B cell (primary cell): ENCODE data around the gene AGRP. TPM values are rescaled to one million over a fixed set of nuclear protein-coding genes. Genes with fewer than 3 reads are reported as not detected.

Source experiments
- ATAC-seq: fragments of 200-7000 bp; cut with Tn5 transposase; one replicate; pipeline ENCODE4 v1.10.0; 2021; ENCODE audit warnings: low read depth, mild to moderate bottlenecking, moderate number of reproducible peaks, moderate library complexity
- CTCF ChIA-PET: fragments of 350-600 bp; sonication (Branson Sonifier 250); formaldehyde crosslinking; loops from one replicate; lab custom pipeline; 2021; ENCODE audit warnings: antibody characterized with exemption, inconsistent platforms; lab: Charles Lee
- POLR2A ChIA-PET: fragments of 350-600 bp; sonication (Branson Sonifier 250); formaldehyde crosslinking; loops from one replicate; lab custom pipeline; 2021; ENCODE audit warnings: antibody characterized with exemption; lab: Charles Lee
- DNase-seq: peaks from one replicate; pipeline ENCODE4 v3.0.0; 2013
- H2AFZ ChIP-seq: 2 replicates; pipeline ENCODE4 v1.6.1; 2012; ENCODE audit warnings: mild to moderate bottlenecking, low read depth, low read length; ENCODE audit not compliant: insufficient read depth, poor library complexity, severe bottlenecking
- H3K27ac ChIP-seq, 2 donors: 1 replicate in 1 of 2; 2 replicates in 1 of 2; pipeline ENCODE4 v1.5.1; 2012 to 2013; ENCODE audit warnings: low read length in 2 of 2, mild to moderate bottlenecking in 2 of 2, moderate library complexity in 1 of 2
- H3K27me3 ChIP-seq, 4 experiments: fragments of 200-600 bp in 1 of 4; sonication (generic) in 1 of 4; replicated peaks in 1 of 4; 1 replicate in 2 of 4; 2 replicates in 2 of 4; pipeline versions ENCODE4 v1.6.1 to v1.7.0; 2013 to 2016; ENCODE audit warnings: low read length in 3 of 4, mild to moderate bottlenecking in 2 of 4, mixed read lengths in 1 of 4, moderate library complexity in 1 of 4; ENCODE audit not compliant: insufficient read depth in 4 of 4, control insufficient read depth in 3 of 4; ENCODE audit errors: control extremely low read depth in 1 of 4
- H3K36me3 ChIP-seq, 2 experiments: replicated peaks in 1 of 2; 1 replicate in 1 of 2; 2 replicates in 1 of 2; pipeline versions ENCODE4 v1.6.1 to v1.7.1; 2013; ENCODE audit warnings: low read length in 1 of 2; ENCODE audit not compliant: insufficient read depth in 2 of 2, control insufficient read depth in 1 of 2; ENCODE audit errors: control extremely low read depth in 1 of 2, extremely low read depth in 1 of 2
- H3K4me1 ChIP-seq, 2 donors: fragments of 200-600 bp in 1 of 2; sonication (generic) in 1 of 2; 1 replicate in 1 of 2; 2 replicates in 1 of 2; pipeline versions ENCODE4 v1.5.1 to v1.6.1; 2013 to 2017; ENCODE audit warnings: low read length in 2 of 2; ENCODE audit not compliant: control insufficient read depth in 2 of 2, insufficient read depth in 2 of 2
- H3K4me2 ChIP-seq: replicated peaks from 2 replicates; pipeline ENCODE3; 2012; ENCODE audit warnings: mild to moderate bottlenecking, low read depth, low read length; ENCODE audit not compliant: poor library complexity, severe bottlenecking
- H3K4me3 ChIP-seq, 5 experiments: fragments of 200-600 bp in 1 of 5; sonication (generic) in 1 of 5; 1 replicate in 3 of 5; 2 replicates in 2 of 5; pipeline versions ENCODE4 v1.5.1 to v1.7.0; 2011 to 2016; ENCODE audit warnings: low read length in 4 of 5, mild to moderate bottlenecking in 4 of 5, low read depth in 2 of 5, control low read depth in 1 of 5, moderate library complexity in 1 of 5; ENCODE audit not compliant: insufficient read depth in 1 of 5; ENCODE audit errors: control extremely low read depth in 1 of 5, extremely low read depth in 1 of 5
- H3K79me2 ChIP-seq: fragments of 200-600 bp; sonication (generic); one replicate; pipeline ENCODE4 v1.6.0; 2016; ENCODE audit warnings: low read length; ENCODE audit not compliant: control insufficient read depth, insufficient read depth
- H3K9ac ChIP-seq: fragments of 200-600 bp; sonication (generic); 2 replicates; pipeline ENCODE4 v1.6.1; 2017; ENCODE audit warnings: mild to moderate bottlenecking, low read length, moderate library complexity
- H3K9me3 ChIP-seq, 3 donors: one replicate each; pipeline versions ENCODE4 v1.6.1 to v1.7.1; 2013; ENCODE audit warnings: low read length in 2 of 3; ENCODE audit not compliant: control insufficient read depth in 2 of 3, insufficient read depth in 1 of 3; ENCODE audit errors: control extremely low read depth in 1 of 3
- H4K20me1 ChIP-seq: 2 replicates; pipeline ENCODE4 v1.6.0; 2012; ENCODE audit warnings: mild to moderate bottlenecking, low read length; ENCODE audit not compliant: insufficient read depth, control insufficient read depth, poor library complexity, severe bottlenecking
- H3K27ac Mint-ChIP-seq: one replicate; pipeline ENCODE4 v1.8.0; 2021; ENCODE audit warnings: mixed read lengths
- H3K27me3 Mint-ChIP-seq: one replicate; pipeline ENCODE4 v1.8.0; 2021; ENCODE audit warnings: mixed read lengths
- H3K4me1 Mint-ChIP-seq: one replicate; pipeline ENCODE4 v1.8.0; 2021; ENCODE audit warnings: mixed read lengths
- H3K4me3 Mint-ChIP-seq: one replicate; pipeline ENCODE4 v1.8.0; 2021; ENCODE audit warnings: mixed read lengths
- H3K9me3 Mint-ChIP-seq: one replicate; pipeline ENCODE4 v1.8.0; 2022; ENCODE audit warnings: mixed read lengths; ENCODE audit not compliant: insufficient read depth
- EZH2 ChIP-seq: IDR thresholded peaks from 2 replicates; pipeline ENCODE4 v1.6.1; 2012; ENCODE audit warnings: borderline replicate concordance, low read depth, mild to moderate bottlenecking, moderate library complexity, low read length; ENCODE audit not compliant: insufficient read depth, poor library complexity, severe bottlenecking
- WGBS: methylation state at CpG from one replicate; pipeline ENCODE4 v1.1.5; 2013; ENCODE audit warnings: missing lambda C conversion rate; ENCODE audit not compliant: insufficient coverage; 5-methylcytosine and 5-hydroxymethylcytosine counted together
- intact Hi-C: fragments of 100-400 bp; cut with micrococcal nuclease; formaldehyde crosslinking; loops from one replicate; pipeline ENCODE4 v1.10.0; 2022
- polyA plus RNA-seq: library from polyadenylated mRNA; depleted of rRNA; stranded (reverse); fragments of >200 nt; gene quantifications from 2 replicates; pipeline ENCODE4 v1.2.3, GENCODE V29; 2012
- total RNA-seq, 2 donors: library from RNA; stranded (reverse); fragments of 120-200 nt in 1 of 2; gene quantifications; 1 replicate in 1 of 2; 2 replicates in 1 of 2; pipeline versions ENCODE4 v1.2.3 to v1.2.4, GENCODE V29; 2013 to 2022
- TF ChIP-seq, protein P1 (sequence below): fragments of 200-600 bp; IDR thresholded peaks from one replicate; pipeline ENCODE4 v1.8.0; 2022; ENCODE audit warnings: antibody characterized with exemption, mild to moderate bottlenecking

AGRP gene
- total and polyA plus RNA-seq, 2 donors (not counting 1 experiment from before 2014, with no cell fraction given) = not detected

DNA sequence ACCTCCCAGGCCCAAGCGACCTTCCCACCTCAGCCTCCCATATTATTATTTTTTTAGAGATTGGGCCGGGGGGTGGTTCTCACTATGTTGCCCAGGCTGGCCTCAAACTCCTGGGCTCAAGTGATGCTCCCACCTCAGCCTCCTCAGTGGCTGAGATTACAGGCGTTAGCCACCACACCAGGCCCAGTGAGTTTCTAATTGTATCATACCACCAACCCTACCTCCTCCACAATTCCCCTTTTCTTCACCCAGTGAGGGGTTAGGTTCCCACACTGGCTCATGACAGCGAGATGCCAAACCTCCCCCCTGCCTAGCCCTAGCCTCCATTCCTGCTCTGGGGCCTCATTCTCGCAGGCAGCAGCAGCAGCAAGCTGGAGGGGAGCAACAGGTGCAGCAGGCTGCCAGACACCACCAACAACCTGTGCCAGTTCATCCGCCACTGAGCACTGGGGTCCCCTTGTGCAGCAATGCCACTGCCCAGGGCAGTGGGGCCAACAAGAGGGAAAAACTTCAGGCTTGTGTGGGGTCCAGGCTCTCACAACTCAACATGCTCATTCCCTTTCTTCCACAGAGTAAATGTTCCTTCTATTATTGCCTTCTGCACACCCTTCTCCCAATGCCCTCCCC, 11.5 kb downstream of the AGRP start:
- POLR2A ChIA-PET = no interaction called here

DNA sequence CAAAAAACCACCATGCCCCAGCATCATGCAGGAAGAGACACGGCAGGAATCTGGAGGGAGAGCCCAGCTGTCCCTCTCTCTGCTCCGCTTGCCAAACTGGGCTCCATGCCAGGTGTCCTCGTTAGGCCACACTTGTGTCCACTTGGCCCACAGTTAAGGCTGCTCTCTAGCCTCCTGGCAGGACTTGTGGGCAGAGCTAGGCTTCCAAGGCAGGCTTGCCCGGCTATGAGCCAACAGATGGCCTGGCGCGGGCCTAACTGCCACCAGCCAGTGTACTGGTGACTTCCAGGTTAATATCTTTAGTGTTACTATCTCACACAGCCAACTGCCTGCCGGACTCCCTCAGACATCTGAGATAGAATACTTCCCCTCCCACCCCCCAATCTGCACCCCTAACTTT, 13.0 kb downstream of the AGRP start:
- H3K9me3 Mint-ChIP-seq = no peaks in the 10 kb centered on the region
- WGBS = 95% methylated on average over 7 of the region's 7 CpGs
- no peak overlapping the region for H3K27ac Mint-ChIP-seq
- Histone ChIP-seq H3K27me3 (no peaks in the 10 kb centered on the region), H3K4me2 (no peak overlapping the region), H4K20me1 (peaks cover 91% of the 10 kb centered on the region), H3K9me3 (no peaks in the 10 kb centered on the region), H3K9ac (no peak overlapping the region), H3K27ac (no peak overlapping the region), H3K79me2 (peaks cover 96% of the 10 kb centered on the region), H3K36me3 (peaks cover 0 to 26% of the 10 kb centered on the region in 2 experiments), H3K4me1 (peaks cover 15 to 30% of the 10 kb centered on the region in 2 donors), H3K4me3 (no peak overlapping the region), H2AFZ (no peak overlapping the region)
- H3K4me3 Mint-ChIP-seq = no peak overlapping the region
- peaks cover 57% of the 10 kb centered on the region for H3K4me1 Mint-ChIP-seq
- DNase-seq (no peak), ATAC-seq (no peak)
- no peak for TF ChIP-seq EZH2
- TF ChIP-seq, protein P1, sequence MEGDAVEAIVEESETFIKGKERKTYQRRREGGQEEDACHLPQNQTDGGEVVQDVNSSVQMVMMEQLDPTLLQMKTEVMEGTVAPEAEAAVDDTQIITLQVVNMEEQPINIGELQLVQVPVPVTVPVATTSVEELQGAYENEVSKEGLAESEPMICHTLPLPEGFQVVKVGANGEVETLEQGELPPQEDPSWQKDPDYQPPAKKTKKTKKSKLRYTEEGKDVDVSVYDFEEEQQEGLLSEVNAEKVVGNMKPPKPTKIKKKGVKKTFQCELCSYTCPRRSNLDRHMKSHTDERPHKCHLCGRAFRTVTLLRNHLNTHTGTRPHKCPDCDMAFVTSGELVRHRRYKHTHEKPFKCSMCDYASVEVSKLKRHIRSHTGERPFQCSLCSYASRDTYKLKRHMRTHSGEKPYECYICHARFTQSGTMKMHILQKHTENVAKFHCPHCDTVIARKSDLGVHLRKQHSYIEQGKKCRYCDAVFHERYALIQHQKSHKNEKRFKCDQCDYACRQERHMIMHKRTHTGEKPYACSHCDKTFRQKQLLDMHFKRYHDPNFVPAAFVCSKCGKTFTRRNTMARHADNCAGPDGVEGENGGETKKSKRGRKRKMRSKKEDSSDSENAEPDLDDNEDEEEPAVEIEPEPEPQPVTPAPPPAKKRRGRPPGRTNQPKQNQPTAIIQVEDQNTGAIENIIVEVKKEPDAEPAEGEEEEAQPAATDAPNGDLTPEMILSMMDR = no peak
- intact Hi-C loops = no loop called here
- no peaks in the 10 kb centered on the region for H3K27me3 Mint-ChIP-seq
- CTCF ChIA-PET = interaction anchor here (0.7 to 1.3 kb wide), 3 partner anchors 8 to 44 kb away, joined by 3 to 6 read pairs (median 3); no protein-coding TSS in a partner anchor
- POLR2A ChIA-PET = no interaction called here

More for the DNA sequence above, 11.5 kb downstream of the AGRP start:
- Histone ChIP-seq H3K9ac (no peak overlapping the region), H2AFZ (no peak overlapping the region), H3K27ac (no peak overlapping the region), H3K9me3 (no peaks in the 10 kb centered on the region), H3K79me2 (peaks cover 96% of the 10 kb centered on the region), H3K36me3 (peaks cover 0 to 27% of the 10 kb centered on the region in 2 experiments), H3K4me2 (no peak overlapping the region), H3K4me3 (no peak overlapping the region), H4K20me1 (peaks cover 91% of the 10 kb centered on the region), H3K4me1 (peaks cover 9 to 21% of the 10 kb centered on the region in 2 donors), H3K27me3 (no peaks in the 10 kb centered on the region)
- WGBS = 93% methylated on average over 4 of the region's 6 CpGs
- Mint-ChIP-seq H3K27me3 (no peaks in the 10 kb centered on the region), H3K4me1 (peaks cover 53% of the 10 kb centered on the region), H3K4me3 (no peak overlapping the region), H3K27ac (no peak overlapping the region), H3K9me3 (no peaks in the 10 kb centered on the region)
- DNase-seq (no peak), ATAC-seq (no peak)
- TF ChIP-seq, protein P1 = no peak
- no peak for TF ChIP-seq EZH2
- intact Hi-C loops = no loop called here
- CTCF ChIA-PET = interaction anchor here (1.3 kb wide), 1 partner anchor 44 kb away, joined by 3 read pairs; no protein-coding TSS in a partner anchor
